T-helper 2 cell (primary cell): ENCODE data around the gene SLIT3.

Source experiments
- DNase-seq, 5 experiments: peaks; one replicate each; pipeline versions ENCODE4 v3.0.0 to v3.0.0-alpha.2; 2012 to 2022

Gene SLIT3

GRCh38 chr5:168946363-168946762, 354.6 kb downstream of the SLIT3 start:
- peak in 1 of 5 experiments; percentile 43 for DNase-seq

- no peak for DNase-seq
Observed at GRCh38 chr5:168944004-168944403, 356.9 kb downstream of the SLIT3 start.

- peak in 1 of 5 experiments; percentile 19 for DNase-seq
Observed at GRCh38 chr5:168943091-168943884, 357.7 kb downstream of the SLIT3 start.

- peak in 1 of 5 experiments; percentile 28 for DNase-seq
Observed at GRCh38 chr5:168941901-168942300, 359.0 kb downstream of the SLIT3 start.

- no peak for DNase-seq
Observed at GRCh38 chr5:168940712-168941111, 360.2 kb downstream of the SLIT3 start.

- peak in 1 of 5 experiments; percentile 75 for DNase-seq
Observed at GRCh38 chr5:168939887-168940544, 360.9 kb downstream of the SLIT3 start.

- no peak for DNase-seq
Observed at GRCh38 chr5:168939156-168939800, 361.7 kb downstream of the SLIT3 start.

- DNase-seq: no peak
Observed at GRCh38 chr5:168936511-168936910, 364.4 kb downstream of the SLIT3 start.

- DNase-seq: no peak
Observed at GRCh38 chr5:168935183-168935582, 365.8 kb downstream of the SLIT3 start.

- no peak for DNase-seq
Observed at GRCh38 chr5:168934169-168934568, 366.8 kb downstream of the SLIT3 start.

- DNase-seq: no peak
Observed at GRCh38 chr5:168932400-168933189, 368.3 kb downstream of the SLIT3 start.

- peak in 1 of 5 experiments; percentile 19 for DNase-seq
Observed at GRCh38 chr5:168931638-168932345, 369.1 kb downstream of the SLIT3 start.

GRCh38 chr5:168929656-168930055, 371.3 kb downstream of the SLIT3 start:
- DNase-seq: no peak

- no peak for DNase-seq
Observed at GRCh38 chr5:168925160-168925559, 375.8 kb downstream of the SLIT3 start.

- no peak for DNase-seq
Observed at GRCh38 chr5:168921147-168921866, 379.6 kb downstream of the SLIT3 start.

- DNase-seq: no peak
Observed at GRCh38 chr5:168920019-168920810, 380.7 kb downstream of the SLIT3 start.

- DNase-seq: no peak
Observed at GRCh38 chr5:168917947-168918600, 382.9 kb downstream of the SLIT3 start.

- no peak for DNase-seq
Observed at GRCh38 chr5:168916852-168917251, 384.1 kb downstream of the SLIT3 start.

- DNase-seq: no peak
Observed at GRCh38 chr5:168916266-168916665, 384.7 kb downstream of the SLIT3 start.

- no peak for DNase-seq
Observed at GRCh38 chr5:168914491-168914890, 386.4 kb downstream of the SLIT3 start.
